Measurements from ENCODE around the gene CSPG4. TPM values are rescaled to one million over a fixed set of nuclear protein-coding genes. Genes with fewer than 3 reads are reported as not detected.

The CSPG4 gene
- total and polyA plus RNA-seq, 2 of the 13 experiments (the other 11 are each of a cell fraction or from before 2014, with no cell fraction given), result 0.01 to 0.04 TPM

Other genes with a start within 250 kb of the CSPG4 start
- 16.5 and 16.6 TPM in 2 replicates for gene PTPN9, start 133.5 kb downstream of the CSPG4 start, total RNA-seq (2016; rRNA removed; fragmentation: Illumina TruSeq; extraction: Trizol)
- gene PTPN9, start 133.5 kb downstream of the CSPG4 start, polyA plus RNA-seq (2011; rRNA removed), result 19.9 and 21.3 TPM in 2 replicates
- 16.4 and 18.3 TPM in 2 replicates for gene SNUPN, start 87.1 kb downstream of the CSPG4 start, total RNA-seq (2016; rRNA removed; fragmentation: Illumina TruSeq; extraction: Trizol)
- gene SNUPN, start 87.1 kb downstream of the CSPG4 start, polyA plus RNA-seq (2011; rRNA removed), result 7.6 and 9.0 TPM in 2 replicates
- 143 and 165 TPM in 2 replicates for gene IMP3, start 72.6 kb downstream of the CSPG4 start, total RNA-seq (2016; rRNA removed; fragmentation: Illumina TruSeq; extraction: Trizol)
- 38.3 and 40.4 TPM in 2 replicates for gene IMP3, start 72.6 kb downstream of the CSPG4 start, polyA plus RNA-seq (2011; rRNA removed)
- gene SNX33, start 64.9 kb downstream of the CSPG4 start, total RNA-seq (2016; rRNA removed; fragmentation: Illumina TruSeq; extraction: Trizol), result 10.8 and 11.0 TPM in 2 replicates
- 11.6 and 18.9 TPM in 2 replicates for gene SNX33, start 64.9 kb downstream of the CSPG4 start, polyA plus RNA-seq (2011; rRNA removed)
- 20.1 and 20.4 TPM in 2 replicates for gene UBE2Q2, start 130.6 kb upstream of the CSPG4 start, total RNA-seq (2016; rRNA removed; fragmentation: Illumina TruSeq; extraction: Trizol)
- gene UBE2Q2, start 130.6 kb upstream of the CSPG4 start, polyA plus RNA-seq (2011; rRNA removed), result 10.6 and 11.4 TPM in 2 replicates
- 112 and 179 TPM in 2 replicates for gene FBXO22, start 191.0 kb upstream of the CSPG4 start, total RNA-seq (2016; rRNA removed; fragmentation: Illumina TruSeq; extraction: Trizol)
- gene FBXO22, start 191.0 kb upstream of the CSPG4 start, polyA plus RNA-seq (2011; rRNA removed), result 42.5 and 45.7 TPM in 2 replicates

Data from HepG2 (cell line).